CD14-positive monocyte (primary cell): ENCODE measurements around the gene DRC3. TPM values are rescaled to one million over a fixed set of nuclear protein-coding genes. Genes with fewer than 3 reads are reported as not detected.
A peak's percentile ranks its signal among the peaks of the same experiment; 100 is the strongest.

Experiments
- DNase-seq, 3 donors: peaks; one replicate each; pipeline ENCODE4 v3.0.0-alpha.2; 2011 to 2022
- H2AFZ ChIP-seq: 2 replicates; pipeline ENCODE4 v1.6.0; 2012; ENCODE audit warnings: mild to moderate bottlenecking, low read depth, low read length, inconsistent platforms; ENCODE audit not compliant: insufficient read depth, poor library complexity, severe bottlenecking
- H3K27ac ChIP-seq, 2 donors: 1 replicate in 1 of 2; 2 replicates in 1 of 2; pipeline ENCODE4 v1.5.1; 2012 to 2013; ENCODE audit warnings: low read length in 2 of 2, control low read depth in 1 of 2, inconsistent platforms in 1 of 2, low read depth in 1 of 2, mild to moderate bottlenecking in 1 of 2
- H3K27me3 ChIP-seq, 2 donors: one replicate each; pipeline versions ENCODE4 v1.6.0 to v1.6.1; 2011 to 2013; ENCODE audit warnings: low read length in 2 of 2; ENCODE audit not compliant: control insufficient read depth in 2 of 2, insufficient read depth in 2 of 2
- H3K36me3 ChIP-seq, 2 donors: replicated peaks in 1 of 2; 1 replicate in 1 of 2; 2 replicates in 1 of 2; pipeline versions ENCODE4 v1.5.1 to v1.6.1; 2012 to 2013; ENCODE audit warnings: low read length in 2 of 2, control low read depth in 1 of 2, inconsistent platforms in 1 of 2, mild to moderate bottlenecking in 1 of 2; ENCODE audit not compliant: insufficient read depth in 2 of 2, control insufficient read depth in 1 of 2
- H3K4me1 ChIP-seq, 2 donors: 1 replicate in 1 of 2; 2 replicates in 1 of 2; pipeline versions ENCODE4 v1.5.1 to v1.6.1; 2012 to 2013; ENCODE audit warnings: low read length in 2 of 2, control low read depth in 1 of 2, inconsistent platforms in 1 of 2, mild to moderate bottlenecking in 1 of 2, moderate library complexity in 1 of 2; ENCODE audit not compliant: insufficient read depth in 2 of 2, control insufficient read depth in 1 of 2
- H3K4me2 ChIP-seq: replicated peaks from 2 replicates; pipeline ENCODE3; 2012; ENCODE audit warnings: low read length, moderate library complexity, mild to moderate bottlenecking; ENCODE audit not compliant: poor library complexity, severe bottlenecking; ENCODE audit errors: extremely low read depth
- H3K4me3 ChIP-seq, 3 experiments: fragments of 200-600 bp in 1 of 3; sonication (generic) in 1 of 3; replicated peaks in 1 of 3; 1 replicate in 2 of 3; 2 replicates in 1 of 3; pipeline ENCODE4 v1.5.1; 2011 to 2013; ENCODE audit warnings: low read length in 3 of 3, mild to moderate bottlenecking in 3 of 3, control low read depth in 2 of 3, low read depth in 2 of 3, inconsistent platforms in 1 of 3, moderate library complexity in 1 of 3
- H3K79me2 ChIP-seq: 2 replicates; pipeline ENCODE4 v1.6.0; 2012; ENCODE audit warnings: mild to moderate bottlenecking, control low read depth, inconsistent platforms, low read length, moderate library complexity; ENCODE audit not compliant: insufficient read depth
- H3K9ac ChIP-seq: 2 replicates; pipeline ENCODE4 v1.6.0; 2017; ENCODE audit warnings: low read length, mild to moderate bottlenecking; ENCODE audit not compliant: insufficient read depth, poor library complexity, severe bottlenecking
- H3K9me3 ChIP-seq, 2 donors: replicated peaks in 1 of 2; 1 replicate in 1 of 2; 2 replicates in 1 of 2; pipeline versions ENCODE4 v1.5.1 to v1.6.1; 2012 to 2013; ENCODE audit warnings: low read length in 2 of 2, control low read depth in 1 of 2; ENCODE audit not compliant: control insufficient read depth in 1 of 2, insufficient read depth in 1 of 2
- H4K20me1 ChIP-seq: 2 replicates; pipeline ENCODE4 v1.6.0; 2012; ENCODE audit warnings: mild to moderate bottlenecking, low read length, control low read depth, moderate library complexity; ENCODE audit not compliant: insufficient read depth
- H3K27ac Mint-ChIP-seq, 7 donors: one replicate each; pipeline ENCODE4 v1.8.0; 2020; ENCODE audit warnings: mild to moderate bottlenecking in 7 of 7, mixed read lengths in 7 of 7, moderate library complexity in 6 of 7, inconsistent platforms in 2 of 7
- H3K27me3 Mint-ChIP-seq, 3 donors: one replicate each; pipeline ENCODE4 v1.8.0; 2021 to 2022; ENCODE audit warnings: low read depth in 3 of 3, mild to moderate bottlenecking in 3 of 3, mixed read lengths in 3 of 3, moderate library complexity in 3 of 3, inconsistent platforms in 1 of 3
- H3K36me3 Mint-ChIP-seq, 2 donors: one replicate each; pipeline ENCODE4 v1.8.0; 2020; ENCODE audit warnings: mixed read lengths in 2 of 2, inconsistent platforms in 1 of 2, mild to moderate bottlenecking in 1 of 2
- H3K4me1 Mint-ChIP-seq: one replicate; pipeline ENCODE4 v1.8.0; 2020; ENCODE audit warnings: mild to moderate bottlenecking, mixed read lengths
- H3K4me3 Mint-ChIP-seq, 2 donors: one replicate each; pipeline ENCODE4 v1.8.0; 2020; ENCODE audit warnings: mild to moderate bottlenecking in 2 of 2, mixed read lengths in 2 of 2, moderate library complexity in 1 of 2
- H3K9me3 Mint-ChIP-seq, 7 donors: one replicate each; pipeline ENCODE4 v1.8.0; 2020 to 2022; ENCODE audit warnings: mixed read lengths in 7 of 7, mild to moderate bottlenecking in 6 of 7, moderate library complexity in 6 of 7, inconsistent platforms in 2 of 7
- WGBS: methylation state at CpG from one replicate; pipeline ENCODE4 v1.1.5; 2013; ENCODE audit warnings: missing lambda C conversion rate; ENCODE audit not compliant: insufficient coverage; 5-methylcytosine and 5-hydroxymethylcytosine counted together
- intact Hi-C, 2 donors: fragments of 100-400 bp; cut with micrococcal nuclease; formaldehyde crosslinking; loops; one replicate each; pipeline versions ENCODE4 v1.15.0 to v1.15.1; 2023
- polyA plus RNA-seq, 3 donors: library from polyadenylated mRNA; depleted of rRNA in 1 of 3; unstranded in 2 of 3; stranded (reverse) in 1 of 3; fragments of 300-500 nt in 2 of 3; fragments of >200 nt in 1 of 3; fragmentation: Illumina TruSeq in 2 of 3; gene quantifications; 1 replicate in 2 of 3; 2 replicates in 1 of 3; pipeline ENCODE4 v1.2.3, GENCODE V29; 2012 to 2021
- TF ChIP-seq, protein P1 (sequence below): fragments of 200-600 bp; IDR thresholded peaks from one replicate; pipeline ENCODE4 v1.8.0; 2022; ENCODE audit warnings: antibody characterized with exemption, mild to moderate bottlenecking

The DRC3 gene
- polyA plus RNA-seq, 3 donors: 0.23 to 0.58 (median 0.39) TPM

DNA sequence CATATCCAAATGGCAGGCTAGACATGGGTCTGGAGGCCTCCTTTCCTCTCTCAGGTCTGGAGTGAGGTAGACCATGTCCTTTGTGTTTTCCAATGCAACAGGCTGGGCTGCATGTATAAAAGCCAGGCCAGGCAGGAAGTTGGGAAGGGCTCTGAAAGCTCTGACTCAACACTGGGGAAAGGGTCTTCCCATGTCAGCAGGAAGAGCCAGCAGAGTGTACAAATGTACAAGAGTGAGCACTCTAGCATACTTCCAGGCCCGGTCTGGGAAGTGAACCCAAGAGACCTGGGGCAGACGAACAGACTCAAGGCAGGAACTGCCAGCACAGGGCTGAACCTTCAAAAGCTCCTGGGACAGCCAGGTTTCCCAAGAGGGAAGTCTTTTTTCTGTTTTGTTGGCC is 59.3 kb downstream of the DRC3 start:
- peaks cover 39% of the 10 kb centered on the region for H3K4me1 Mint-ChIP-seq
- TF ChIP-seq, protein P1, sequence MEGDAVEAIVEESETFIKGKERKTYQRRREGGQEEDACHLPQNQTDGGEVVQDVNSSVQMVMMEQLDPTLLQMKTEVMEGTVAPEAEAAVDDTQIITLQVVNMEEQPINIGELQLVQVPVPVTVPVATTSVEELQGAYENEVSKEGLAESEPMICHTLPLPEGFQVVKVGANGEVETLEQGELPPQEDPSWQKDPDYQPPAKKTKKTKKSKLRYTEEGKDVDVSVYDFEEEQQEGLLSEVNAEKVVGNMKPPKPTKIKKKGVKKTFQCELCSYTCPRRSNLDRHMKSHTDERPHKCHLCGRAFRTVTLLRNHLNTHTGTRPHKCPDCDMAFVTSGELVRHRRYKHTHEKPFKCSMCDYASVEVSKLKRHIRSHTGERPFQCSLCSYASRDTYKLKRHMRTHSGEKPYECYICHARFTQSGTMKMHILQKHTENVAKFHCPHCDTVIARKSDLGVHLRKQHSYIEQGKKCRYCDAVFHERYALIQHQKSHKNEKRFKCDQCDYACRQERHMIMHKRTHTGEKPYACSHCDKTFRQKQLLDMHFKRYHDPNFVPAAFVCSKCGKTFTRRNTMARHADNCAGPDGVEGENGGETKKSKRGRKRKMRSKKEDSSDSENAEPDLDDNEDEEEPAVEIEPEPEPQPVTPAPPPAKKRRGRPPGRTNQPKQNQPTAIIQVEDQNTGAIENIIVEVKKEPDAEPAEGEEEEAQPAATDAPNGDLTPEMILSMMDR: no peak
- Histone ChIP-seq H3K4me2 (no peak overlapping the region), H3K27ac (peak overlapping the region in 1 of 2 donors; percentile 56), H3K4me3 (no peak overlapping the region), H3K27me3 (no peaks in the 10 kb centered on the region), H2AFZ (no peak overlapping the region), H4K20me1 (peaks cover 67% of the 10 kb centered on the region), H3K9me3 (no peaks in the 10 kb centered on the region), H3K4me1 (peaks cover 22 to 35% of the 10 kb centered on the region in 2 donors), H3K79me2 (peaks cover 93% of the 10 kb centered on the region), H3K36me3 (peaks cover 11 to 31% of the 10 kb centered on the region in 2 donors), H3K9ac (no peak overlapping the region)
- DNase-seq: peak in 1 of 3 donors; percentile 40
- no peaks in the 10 kb centered on the region for H3K9me3 Mint-ChIP-seq
- peak overlapping the region in 6 of 7 donors; percentile 42 to 77 (median 70) for H3K27ac Mint-ChIP-seq
- 38% methylated on average over 2 of the region's 2 CpGs for WGBS
- no peak overlapping the region for H3K4me3 Mint-ChIP-seq
- peaks cover 17 to 35% of the 10 kb centered on the region in 2 donors for H3K36me3 Mint-ChIP-seq
- intact Hi-C loops: loop anchor here (2.0 to 10.0 kb wide), 3 partner anchors 59 to 337 kb away; partner anchors contain the start of genes DRC3 (in 1 of the 2) and TOM1L2 (in 1 of the 2)
- no peaks in the 10 kb centered on the region for H3K27me3 Mint-ChIP-seq

DNA sequence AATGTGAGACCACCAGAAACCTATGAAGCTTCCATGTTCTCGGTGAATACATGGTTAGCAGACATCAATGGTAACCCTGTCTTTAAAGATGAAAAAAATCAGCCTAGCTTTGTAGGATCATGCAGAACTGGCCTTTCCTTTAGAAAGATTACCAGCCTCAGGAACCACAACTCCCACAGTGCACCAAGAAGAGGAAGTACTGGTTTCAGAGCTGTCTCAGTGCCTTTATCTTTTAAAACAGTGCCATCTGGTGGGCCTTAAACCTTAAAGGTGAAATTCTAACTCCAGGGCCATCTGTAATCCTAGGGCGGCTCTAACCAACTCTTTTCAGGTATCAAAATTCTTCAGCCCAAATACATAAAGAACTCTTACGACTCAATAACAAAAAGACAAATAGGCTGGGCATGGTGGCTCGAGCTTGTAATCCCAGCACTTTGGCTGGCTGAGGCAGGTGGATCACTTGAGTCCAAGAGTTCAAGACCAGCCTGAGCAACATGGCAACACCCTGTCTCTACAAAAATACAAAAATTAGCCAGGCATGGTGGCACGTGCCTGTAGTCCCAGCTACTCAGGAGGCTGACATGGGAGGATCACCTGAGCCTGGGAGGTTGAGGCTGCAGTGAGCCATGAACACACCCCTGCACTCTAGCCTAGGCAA is 60.9 kb downstream of the DRC3 start:
- H3K27me3 Mint-ChIP-seq: no peaks in the 10 kb centered on the region
- Histone ChIP-seq H3K27me3 (no peaks in the 10 kb centered on the region), H3K4me3 (no peak overlapping the region), H3K36me3 (peaks cover 0 to 16% of the 10 kb centered on the region in 2 donors), H3K27ac (peak overlapping the region in 1 of 2 donors; percentile 36), H3K79me2 (peaks cover 87% of the 10 kb centered on the region), H3K9me3 (no peaks in the 10 kb centered on the region), H3K4me1 (peaks cover 34 to 44% of the 10 kb centered on the region in 2 donors), H4K20me1 (peaks cover 69% of the 10 kb centered on the region), H3K9ac (no peak overlapping the region), H2AFZ (no peak overlapping the region), H3K4me2 (no peak overlapping the region)
- intact Hi-C loops: loop anchor here (1.0 to 10.0 kb wide), 4 partner anchors 61 to 339 kb away; partner anchors contain the start of genes DRC3 (in 1 of the 2) and TOM1L2 (in 1 of the 2)
- H3K4me1 Mint-ChIP-seq: peaks cover 46% of the 10 kb centered on the region
- H3K36me3 Mint-ChIP-seq: peaks cover 5 to 20% of the 10 kb centered on the region in 2 donors
- no peak overlapping the region for H3K4me3 Mint-ChIP-seq
- peak; percentile 77 to 90 (median 85) for DNase-seq
- 23% methylated on average over 5 of the region's 5 CpGs for WGBS
- H3K9me3 Mint-ChIP-seq: no peaks in the 10 kb centered on the region
- H3K27ac Mint-ChIP-seq: peak overlapping the region; percentile 69 to 85 (median 77)
- TF ChIP-seq, protein P1: peak; percentile 74
